Stimulated activated CD4-positive, alpha-beta T cell treated with anti-CD3 and anti-CD28 coated beads, Interleukin-1b, Interleukin-23, amount 100 ng/mL, for 24 hours (primary cell): ENCODE results near the gene CLEC4G.
"Not testable (repeated sequence)": the region's sequence is repeated elsewhere in the genome, so short reads cannot be mapped to it uniquely, and the experiment has no call there.

Experiments used
- DNase-seq, 4 experiments: peaks; one replicate each; pipeline ENCODE4 v3.0.0-alpha.2; 2020; ENCODE audit warnings: low read depth in 4 of 4, low spot score in 1 of 4

CLEC4G gene

GRCh38 chr19:7732045-7732444 is at the start of gene CLEC4G:
CLEC4G (minus strand) TSS chr19:7732110; CDS start chr19:7732102, 8 bp downstream.
- no peak for DNase-seq

DNA sequence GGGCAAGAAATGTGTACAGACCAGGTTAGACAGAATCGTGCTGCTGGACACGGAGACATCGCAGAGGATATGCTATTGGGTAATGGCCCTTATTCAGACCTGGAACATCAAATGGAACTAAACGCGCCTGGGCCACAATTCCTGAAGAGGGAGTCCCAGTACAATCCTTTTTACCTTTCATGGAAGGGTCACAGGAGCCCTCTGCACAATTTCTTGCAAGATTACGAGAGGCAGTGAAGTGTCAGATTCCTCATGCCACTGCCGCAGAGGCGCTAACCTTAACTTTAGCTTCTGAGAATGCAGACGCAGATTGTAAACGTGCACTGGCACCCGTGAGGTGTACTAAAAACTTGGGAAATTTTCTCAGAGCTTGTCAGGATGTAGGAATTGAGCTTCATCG is 49.2 kb upstream of the CLEC4G start:
- no peak for DNase-seq

- DNase-seq = no peak
These were observed 47.9 kb upstream of the CLEC4G start for GRCh38 chr19:7779631-7780486.

DNA sequence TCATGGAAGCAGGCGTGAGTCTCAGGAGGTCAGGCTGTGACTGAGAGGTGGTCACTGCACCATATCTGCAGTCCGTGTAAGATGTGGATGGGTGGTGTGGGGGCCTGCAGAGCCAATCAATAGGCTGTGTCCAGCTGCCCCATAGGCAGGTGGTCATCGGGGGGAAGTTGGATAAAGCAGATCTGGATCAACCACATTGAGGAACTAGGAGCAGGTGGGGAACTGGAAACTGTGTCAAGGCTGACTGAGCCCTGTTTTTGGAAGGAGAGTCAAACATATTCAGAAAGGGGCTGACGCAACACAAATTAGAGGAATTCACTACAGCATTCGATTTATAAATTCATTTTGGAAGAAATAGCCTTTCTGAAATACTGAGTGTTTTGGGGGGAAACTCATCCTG is 46.2 kb upstream of the CLEC4G start:
- DNase-seq = no peak

- DNase-seq = no peak
These were observed 43.9 kb upstream of the CLEC4G start for GRCh38 chr19:7775761-7776160.

DNA sequence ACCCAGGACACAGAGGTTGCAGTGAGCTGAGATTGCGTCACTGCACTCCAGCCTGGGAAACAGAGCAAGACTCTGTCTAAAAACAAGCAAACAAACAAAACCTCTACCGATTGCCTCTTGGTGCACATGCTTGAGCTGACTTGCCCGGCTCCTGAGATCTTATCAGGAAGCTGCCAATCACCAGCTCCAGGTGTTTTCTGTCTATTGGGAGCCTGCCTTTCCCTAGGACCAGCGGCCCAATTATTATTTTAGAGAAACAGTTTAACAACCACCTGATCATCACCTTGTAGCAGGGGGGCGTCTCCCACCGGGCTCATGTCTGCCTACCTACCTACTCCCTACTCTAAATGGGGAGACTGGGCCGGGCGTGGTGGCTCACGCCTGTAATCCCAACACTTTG is 41.9 kb upstream of the CLEC4G start:
- no peak for DNase-seq

- DNase-seq = peak in 1 of 4 experiments; percentile 38
These were observed 40.9 kb upstream of the CLEC4G start for GRCh38 chr19:7772752-7773291.

- DNase-seq = no peak
These were observed 39.2 kb upstream of the CLEC4G start for GRCh38 chr19:7771072-7771471.

- DNase-seq = no peak
These were observed 37.3 kb upstream of the CLEC4G start for GRCh38 chr19:7769171-7769570.

- DNase-seq = no peak
These were observed 35.6 kb upstream of the CLEC4G start for GRCh38 chr19:7767487-7767886.

GRCh38 chr19:7766535-7766934 is 34.6 kb upstream of the CLEC4G start:
- no peak for DNase-seq

- not testable (repeated sequence) for DNase-seq
These were observed 33.1 kb upstream of the CLEC4G start for GRCh38 chr19:7765043-7765442.

- DNase-seq = not testable (repeated sequence)
These were observed 32.2 kb upstream of the CLEC4G start for GRCh38 chr19:7764157-7764556.

DNA sequence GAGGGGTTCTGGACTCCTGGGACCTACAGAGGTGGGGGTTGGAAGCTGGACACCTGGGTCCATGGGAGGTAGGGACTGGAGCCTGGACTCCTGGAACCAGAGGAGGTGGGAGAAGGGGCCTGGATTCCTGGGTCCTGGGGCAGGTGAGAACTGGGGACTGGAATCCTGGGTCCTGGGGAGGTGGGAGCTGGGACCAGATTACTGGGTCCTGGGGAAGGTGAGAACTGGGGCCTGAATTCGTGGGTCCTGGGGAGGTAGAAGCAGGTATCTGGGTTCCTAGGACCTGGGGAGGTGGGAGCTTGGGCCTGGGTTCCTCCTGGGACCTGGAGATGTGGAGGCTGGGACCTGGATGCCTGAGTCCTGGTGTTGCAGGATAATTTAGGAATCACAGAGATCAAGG is 31.8 kb upstream of the CLEC4G start:
- no peak for DNase-seq

GRCh38 chr19:7762719-7763293 is 30.9 kb upstream of the CLEC4G start, which contains the start of gene CLEC4M:
CLEC4M (plus strand) TSS chr19:7763243; CDS start chr19:7763267, 24 bp downstream.
- DNase-seq = no peak

GRCh38 chr19:7759156-7759555 is 27.2 kb upstream of the CLEC4G start:
- no peak for DNase-seq

DNA sequence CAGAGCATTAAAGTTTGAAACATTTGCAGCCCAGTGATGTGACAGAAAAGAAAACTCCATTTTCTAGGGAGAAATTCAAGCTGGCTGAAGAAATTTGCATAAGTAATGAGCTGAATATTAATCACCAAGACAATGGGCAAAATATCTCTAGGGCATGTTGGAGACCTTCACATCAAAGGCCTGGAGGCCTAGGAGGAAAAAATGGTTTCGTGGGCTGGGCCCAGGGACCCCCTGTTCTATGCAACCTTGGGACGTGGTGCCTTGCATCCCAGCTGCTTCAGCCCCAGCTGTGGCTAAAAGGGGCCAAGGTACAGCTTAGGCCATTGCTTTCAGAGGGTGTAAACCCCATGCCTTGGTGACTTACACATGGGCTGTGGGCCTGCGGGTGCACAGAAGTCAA is 25.4 kb upstream of the CLEC4G start:
- DNase-seq = no peak

GRCh38 chr19:7756258-7756657 is 24.3 kb upstream of the CLEC4G start:
- no peak for DNase-seq

DNA sequence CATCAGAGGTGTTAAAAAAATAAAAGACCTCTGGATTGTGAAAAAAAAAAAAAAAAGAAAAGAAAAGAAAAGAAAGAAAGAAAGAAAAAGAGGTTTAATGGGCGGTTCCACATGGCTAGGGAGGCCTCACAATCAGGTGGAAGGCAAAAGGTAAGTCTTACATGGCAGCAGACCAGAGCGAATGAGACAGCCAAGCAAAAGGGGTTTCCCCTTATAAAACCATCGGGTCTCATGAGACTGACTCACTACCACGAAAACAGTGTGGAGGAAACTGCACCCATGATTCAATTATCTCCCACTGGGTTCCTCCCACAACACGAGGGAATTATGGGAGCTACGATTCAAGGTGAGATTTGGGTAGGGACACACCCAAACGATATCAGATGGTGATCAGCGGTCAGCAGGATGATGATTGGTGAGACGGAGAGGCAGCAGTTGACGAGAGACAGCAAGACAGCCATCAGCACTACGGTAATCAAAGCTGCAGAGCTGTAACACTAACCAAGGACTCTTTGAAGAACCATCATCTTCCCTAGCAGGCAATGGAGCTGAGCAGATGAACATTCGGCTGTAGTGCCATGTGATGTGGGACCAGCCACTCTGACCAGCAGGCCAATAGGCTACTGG is 19.4 kb upstream of the CLEC4G start:
- DNase-seq = peak in 1 of 4 experiments; percentile 34

GRCh38 chr19:7748756-7749155 is 16.8 kb upstream of the CLEC4G start:
- no peak for DNase-seq

GRCh38 chr19:7748171-7748570 is 16.3 kb upstream of the CLEC4G start:
- no peak for DNase-seq
